IMR-90 (cell line): Measurements from ENCODE around the gene TARBP2. TPM values are rescaled to one million over a fixed set of nuclear protein-coding genes. Genes with fewer than 3 reads are reported as not detected.

ENCODE experiments used
- ATAC-seq: fragments of 200-7000 bp; cut with Tn5 transposase; 2 replicates; pipeline ENCODE4 v1.9.1; 2020; ENCODE audit warnings: low read depth, mild to moderate bottlenecking, moderate library complexity
- BruUV-seq: library from RNA; stranded (reverse); fragments of 400-500 nt; replicated peaks from 2 replicates; lab custom pipeline; 2021; lab: Mats Ljungman, UMichigan
- CTCF ChIA-PET: fragments of 300-600 bp; formaldehyde crosslinking; extraction: SDS; loops from one replicate; lab custom pipeline; 2021; ENCODE audit warnings: antibody characterized with exemption; lab: Yijun Ruan, JAX
- POLR2A ChIA-PET: fragments of 300-600 bp; sonication (Branson Sonifier 250); formaldehyde crosslinking; loops from one replicate; lab custom pipeline; 2022; ENCODE audit warnings: antibody characterized with exemption; ENCODE audit not compliant: unreplicated experiment; lab: Charles Lee
- DNase-seq: peaks from one replicate; pipeline ENCODE4 v3.0.0; 2013
- H2AFZ ChIP-seq: replicated peaks from 2 replicates; pipeline ENCODE3; 2013; ENCODE audit warnings: low read length, mild to moderate bottlenecking; ENCODE audit not compliant: poor library complexity
- H2AK5ac ChIP-seq: 2 replicates; pipeline ENCODE4 v1.6.1; 2013; ENCODE audit warnings: low read depth, low read length, inconsistent platforms
- H2AK9ac ChIP-seq: replicated peaks from 2 replicates; pipeline ENCODE3; 2013; ENCODE audit warnings: mild to moderate bottlenecking, low read depth, low read length, moderate library complexity; ENCODE audit not compliant: poor library complexity
- H2BK120ac ChIP-seq: 2 replicates; pipeline ENCODE4 v1.6.1; 2013; ENCODE audit warnings: low read depth, low read length, inconsistent platforms
- H2BK15ac ChIP-seq: 3 replicates; pipeline ENCODE4 v1.6.1; 2013; ENCODE audit warnings: low read depth, low read length, inconsistent platforms
- H2BK20ac ChIP-seq: 2 replicates; pipeline ENCODE4 v1.6.1; 2013; ENCODE audit warnings: low read depth, mild to moderate bottlenecking, inconsistent platforms, low read length, moderate library complexity
- H2BK5ac ChIP-seq: 2 replicates; pipeline ENCODE4 v1.6.1; 2013; ENCODE audit warnings: mild to moderate bottlenecking, low read depth, low read length, inconsistent platforms; ENCODE audit not compliant: poor library complexity, severe bottlenecking
- H3K14ac ChIP-seq: replicated peaks from 2 replicates; pipeline ENCODE4 v1.6.1; 2013; ENCODE audit warnings: low read depth, low read length, inconsistent platforms
- H3K18ac ChIP-seq: 2 replicates; pipeline ENCODE4 v1.6.1; 2013; ENCODE audit warnings: low read depth, low read length, control low read depth
- H3K23ac ChIP-seq: 2 replicates; pipeline ENCODE4 v1.6.1; 2013; ENCODE audit warnings: low read depth, low read length, inconsistent platforms
- H3K27ac ChIP-seq: 2 replicates; pipeline ENCODE4 v1.5.1; 2013; ENCODE audit warnings: mild to moderate bottlenecking, control low read depth, low read length; ENCODE audit not compliant: insufficient read depth
- H3K27me3 ChIP-seq: 2 replicates; pipeline ENCODE4 v1.6.1; 2013; ENCODE audit warnings: low read length; ENCODE audit not compliant: control insufficient read depth, insufficient read depth
- H3K36me3 ChIP-seq: 2 replicates; pipeline ENCODE4 v1.6.1; 2013; ENCODE audit warnings: low read length, mixed read lengths; ENCODE audit not compliant: control insufficient read depth, insufficient read depth
- H3K4ac ChIP-seq: 2 replicates; pipeline ENCODE4 v1.6.1; 2013; ENCODE audit warnings: low read depth, low read length, inconsistent platforms
- H3K4me1 ChIP-seq: 2 replicates; pipeline ENCODE4 v1.6.1; 2013; ENCODE audit warnings: low read length, mixed read lengths; ENCODE audit not compliant: control insufficient read depth, insufficient read depth
- H3K4me2 ChIP-seq: 2 replicates; pipeline ENCODE4 v1.6.1; 2013; ENCODE audit warnings: low read depth, mild to moderate bottlenecking, control low read depth, low read length, moderate library complexity
- H3K4me3 ChIP-seq: 2 replicates; pipeline ENCODE4 v1.5.1; 2013; ENCODE audit warnings: low read depth, mild to moderate bottlenecking, control low read depth, low read length, moderate library complexity; ENCODE audit not compliant: insufficient read depth
- H3K56ac ChIP-seq: 2 replicates; pipeline ENCODE4 v1.6.1; 2013; ENCODE audit warnings: low read length, inconsistent platforms; ENCODE audit not compliant: insufficient read depth; ENCODE audit errors: extremely low read depth
- H3K79me1 ChIP-seq, 2 experiments: 2 replicates each; pipeline ENCODE4 v1.6.1; 2013; ENCODE audit warnings: low read length in 2 of 2, inconsistent platforms in 1 of 2, low read depth in 1 of 2
- H3K9ac ChIP-seq: 2 replicates; pipeline ENCODE4 v1.6.1; 2013; ENCODE audit warnings: low read depth, low read length, control low read depth
- H3K9me1 ChIP-seq: 2 replicates; pipeline ENCODE4 v1.6.1; 2013; ENCODE audit warnings: low read length, inconsistent platforms; ENCODE audit not compliant: insufficient read depth
- H3K9me3 ChIP-seq: 2 replicates; pipeline ENCODE4 v1.6.1; 2013; ENCODE audit warnings: low read length; ENCODE audit not compliant: control insufficient read depth, insufficient read depth
- H4K20me1 ChIP-seq: 2 replicates; pipeline ENCODE4 v1.6.1; 2013; ENCODE audit warnings: low read length, inconsistent platforms; ENCODE audit not compliant: insufficient read depth
- H4K5ac ChIP-seq: 2 replicates; pipeline ENCODE4 v1.6.1; 2013; ENCODE audit warnings: mild to moderate bottlenecking, low read depth, low read length, control low read depth
- H4K8ac ChIP-seq, 2 experiments: 2 replicates each; pipeline ENCODE4 v1.6.1; 2013; ENCODE audit warnings: low read depth in 2 of 2, low read length in 2 of 2, control low read depth in 1 of 2, inconsistent platforms in 1 of 2
- H4K91ac ChIP-seq: 2 replicates; pipeline ENCODE4 v1.6.1; 2013; ENCODE audit warnings: low read depth, low read length, inconsistent platforms; ENCODE audit not compliant: insufficient read depth
- BHLHE40 ChIP-seq: fragments of 150-350 bp; IDR thresholded peaks from 2 replicates; pipeline ENCODE4 v1.6.1; 2016; ENCODE audit warnings: mild to moderate bottlenecking, low read depth, low read length
- CHD1 ChIP-seq: IDR thresholded peaks from 2 replicates; pipeline ENCODE4 v1.6.1; 2012; ENCODE audit warnings: low read depth, low read length, improper control_type of control experiment
- CTCF ChIP-seq: conservative IDR thresholded peaks from 2 replicates; pipeline ENCODE4 v1.5.1; 2012; ENCODE audit warnings: mild to moderate bottlenecking, low read depth, low read length, improper control_type of control experiment
- FOS ChIP-seq: fragments of 150-350 bp; IDR thresholded peaks from 2 replicates; pipeline ENCODE4 v1.6.1; 2016; ENCODE audit warnings: low read depth, low read length
- MAFK ChIP-seq: IDR thresholded peaks from 2 replicates; pipeline ENCODE4 v1.6.1; 2012; ENCODE audit warnings: low read depth, low read length, improper control_type of control experiment
- MAZ ChIP-seq: IDR thresholded peaks from 2 replicates; pipeline ENCODE4 v1.6.1; 2012; ENCODE audit warnings: low read depth, mild to moderate bottlenecking, low read length, improper control_type of control experiment, moderate library complexity, borderline replicate concordance
- MXI1 ChIP-seq: IDR thresholded peaks from 2 replicates; pipeline ENCODE4 v1.6.1; 2012; ENCODE audit warnings: low read depth, mild to moderate bottlenecking, low read length, moderate library complexity, borderline replicate concordance
- NFE2L2 ChIP-seq: fragments of 150-350 bp; IDR thresholded peaks from 2 replicates; pipeline ENCODE4 v1.6.1; 2016; ENCODE audit warnings: low read depth, mild to moderate bottlenecking, low read length
- POLR2A ChIP-seq: IDR thresholded peaks from 2 replicates; pipeline ENCODE4 v1.6.1; 2012; ENCODE audit warnings: mild to moderate bottlenecking, low read depth, low read length
- RAD21 ChIP-seq: IDR thresholded peaks from 2 replicates; pipeline ENCODE4 v1.6.1; 2012; ENCODE audit warnings: low read length, improper control_type of control experiment
- RCOR1 ChIP-seq: IDR thresholded peaks from 2 replicates; pipeline ENCODE4 v1.6.1; 2012; ENCODE audit warnings: mild to moderate bottlenecking, low read length, improper control_type of control experiment; ENCODE audit not compliant: insufficient replicate concordance
- RFX5 ChIP-seq: IDR thresholded peaks from 2 replicates; pipeline ENCODE4 v1.8.0; 2012; ENCODE audit warnings: low read depth, mild to moderate bottlenecking, low read length, moderate library complexity
- USF2 ChIP-seq: fragments of 150-350 bp; IDR thresholded peaks from 2 replicates; pipeline ENCODE4 v1.6.1; 2017; ENCODE audit warnings: mild to moderate bottlenecking, antibody characterized with exemption, low read length, low read depth
- WGBS, 2 experiments: methylation state at CpG; one replicate each; pipeline versions ENCODE4 v1.1.5 to v1.1.7; 2013; ENCODE audit warnings: missing lambda C conversion rate in 2 of 2; ENCODE audit not compliant: insufficient read length in 1 of 2; ENCODE audit errors: extremely low coverage in 2 of 2; 5-methylcytosine and 5-hydroxymethylcytosine counted together
- dilution Hi-C: fragments of 300-500 bp; cut with HindIII; formaldehyde crosslinking; loops from one replicate; pipeline ENCODE4 v1.14.3; 2018; ENCODE audit warnings: low sequenced_read_pairs; ENCODE audit not compliant: unreplicated experiment
- in situ Hi-C: fragments of 300-500 bp; cut with MboI; formaldehyde crosslinking; loops from 3 replicates; pipeline ENCODE4 v1.14.3; 2019; ENCODE audit warnings: low sequenced_read_pairs, inconsistent platforms, mixed read lengths
- intact Hi-C: fragments of 100-400 bp; cut with micrococcal nuclease; formaldehyde crosslinking; loops from 2 replicates; pipeline ENCODE4 v1.10.0; 2022
- polyA plus RNA-seq, 3 experiments: library from polyadenylated mRNA; depleted of rRNA; stranded (reverse); fragments of >200 nt; gene quantifications; 2 replicates each; pipeline ENCODE4 v1.2.3, GENCODE V29; 2012; ENCODE audit warnings: low replicate concordance in 1 of 3
- total RNA-seq: library from RNA; depleted of rRNA; stranded (reverse); fragments of >200 nt; gene quantifications from 2 replicates; pipeline ENCODE4 v1.2.3, GENCODE V29; 2012

TARBP2 gene
- total and polyA plus RNA-seq, 2 of the 4 experiments (the other 2 are of a cell fraction): 27.4 to 46.1 TPM

DNA sequence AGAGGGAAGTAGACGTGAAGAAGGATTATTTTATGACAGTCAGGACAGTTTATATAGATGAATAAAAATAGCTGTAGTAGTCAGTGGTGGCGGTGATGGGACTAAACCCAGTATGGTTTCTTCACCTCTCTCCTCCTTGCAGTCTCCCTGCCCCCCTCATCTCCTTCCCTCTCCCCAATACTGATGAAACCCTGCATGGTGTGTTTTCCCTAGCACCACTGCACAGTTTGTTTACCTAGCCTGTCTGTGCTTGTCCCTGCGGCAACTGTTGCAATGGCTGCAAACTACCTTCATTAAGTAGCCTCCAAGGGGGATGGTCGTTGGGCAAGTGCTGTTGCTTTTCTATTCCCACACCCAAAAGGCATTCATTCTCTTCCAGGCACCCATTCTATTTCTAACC, 34.4 kb upstream of the TARBP2 start:
- Histone ChIP-seq H4K91ac (no peak overlapping the region), H3K4me3 (no peak overlapping the region), H3K79me1 (peaks cover 32 to 73% of the 10 kb centered on the region in 2 experiments), H3K4me2 (no peak overlapping the region), H3K56ac (no peak overlapping the region), H3K9me3 (no peaks in the 10 kb centered on the region), H4K8ac (no peak overlapping the region), H3K9me1 (no peaks in the 10 kb centered on the region; the same call in 1 of the 2 replicates), H2AK5ac (no peak overlapping the region), H4K5ac (no peak overlapping the region), H3K14ac (no peak overlapping the region), H3K4me1 (peaks cover 5% of the 10 kb centered on the region; the same call in 1 of the 2 replicates), H3K27ac (no peak overlapping the region), H4K20me1 (peaks cover 79% of the 10 kb centered on the region), H2BK5ac (no peak overlapping the region), H2BK120ac (no peak overlapping the region), H2BK20ac (no peak overlapping the region), H2AK9ac (no peak overlapping the region), H2BK15ac (no peak overlapping the region), H3K36me3 (peaks cover 83% of the 10 kb centered on the region), H3K9ac (no peak overlapping the region), H3K18ac (no peak overlapping the region), H3K23ac (no peak overlapping the region), H3K27me3 (no peaks in the 10 kb centered on the region), H3K4ac (no peak overlapping the region), H2AFZ (no peak overlapping the region)
- no TSS peak for BruUV-seq
- 80% methylated on average over 1 of the region's 4 CpGs; no CpG with 5 or more reads in 1 of the 2 experiments for WGBS, 2 experiments
- in situ Hi-C loops: no loop called here
- DNase-seq: no peak
- POLR2A ChIA-PET: no interaction called here
- intact Hi-C loops: loop anchor here (1.0 kb wide), 1 partner anchor 10 kb away; no protein-coding TSS in a partner anchor
- TF ChIP-seq BHLHE40 (no peak), POLR2A (no peak), NFE2L2 (no peak), FOS (no peak), MAFK (no peak), RAD21 (no peak), MXI1 (no peak), MAZ (no peak), RCOR1 (no peak), CTCF (no peak), RFX5 (no peak), USF2 (no peak), CHD1 (no peak)
- ATAC-seq: peak; percentile 11; the same call in 1 of the 2 replicates
- dilution Hi-C loops: no loop called here
- CTCF ChIA-PET: no interaction called here
